ENCODE measurements around the gene INSC. TPM values are rescaled to one million over a fixed set of nuclear protein-coding genes. Genes with fewer than 3 reads are reported as not detected.

Gene INSC
- total RNA-seq, 1 experiment from 2014 or later, result not detected

- no peaks in the 10 kb centered on the region for H3K36me3 ChIP-seq (ENCODE audit: low read depth)
- H3K4me3 ChIP-seq, result no peak overlapping the region
- H3K4me1 ChIP-seq (replicated peaks; ENCODE audit: insufficient read depth), result no peaks in the 10 kb centered on the region
- intact Hi-C loops (cut with micrococcal nuclease; ENCODE audit: unreplicated experiment), result no loop called here
- ChIA-PET POLR2A (ENCODE audit: unreplicated experiment) (no interaction called here), CTCF (no interaction called here)
- H2AFZ ChIP-seq, result no peak overlapping the region
- no peak overlapping the region for H3K4me2 ChIP-seq
- DNase-seq, result no peak
- H3K27ac ChIP-seq, result no peak overlapping the region
- no peaks in the 10 kb centered on the region for H3K27me3 ChIP-seq (ENCODE audit: insufficient read depth, low read depth)
- no peaks in the 10 kb centered on the region for H3F3A ChIP-seq (ENCODE audit: insufficient read depth, low read depth)
- no peaks in the 10 kb centered on the region for H3K9me3 ChIP-seq (ENCODE audit: insufficient read depth, low read depth)
- H3K79me2 ChIP-seq (ENCODE audit: low read depth), result no peaks in the 10 kb centered on the region
- no peaks in the 10 kb centered on the region for H4K20me1 ChIP-seq (ENCODE audit: insufficient read depth)
- TF ChIP-seq CTCF (conservative IDR thresholded peaks at IDR 0.05) (no peak), EZH2 (IDR thresholded peaks at IDR 0.05; ENCODE audit: low read depth) (no peak)
- no TSS peak for BruUV-seq (replicated peaks)
- no peaks in the 10 kb centered on the region for H3K9me2 ChIP-seq (ENCODE audit: insufficient read depth)
Measured at GRCh38 chr11:15212876-15213275, 98.2 kb downstream of the INSC start.

GRCh38 chr11:15213471-15214231 lies 98.9 kb downstream of the INSC start:
- CTCF ChIA-PET, result no interaction called here
- Histone ChIP-seq H4K20me1 (ENCODE audit: insufficient read depth) (no peaks in the 10 kb centered on the region), H3K36me3 (ENCODE audit: low read depth) (no peaks in the 10 kb centered on the region), H3K27me3 (ENCODE audit: insufficient read depth, low read depth) (no peaks in the 10 kb centered on the region), H3K9me2 (ENCODE audit: insufficient read depth) (no peaks in the 10 kb centered on the region), H2AFZ (no peak overlapping the region), H3K79me2 (ENCODE audit: low read depth) (no peaks in the 10 kb centered on the region), H3K9me3 (ENCODE audit: insufficient read depth, low read depth) (no peaks in the 10 kb centered on the region), H3K4me3 (no peak overlapping the region), H3K4me2 (no peak overlapping the region), H3K27ac (no peak overlapping the region), H3K4me1 (replicated peaks; ENCODE audit: insufficient read depth) (no peaks in the 10 kb centered on the region), H3F3A (ENCODE audit: insufficient read depth, low read depth) (no peaks in the 10 kb centered on the region)
- BruUV-seq (replicated peaks), result no TSS peak
- no peak for DNase-seq
- intact Hi-C loops (cut with micrococcal nuclease; ENCODE audit: unreplicated experiment), result no loop called here
- POLR2A ChIA-PET (ENCODE audit: unreplicated experiment), result no interaction called here
- no peak for TF ChIP-seq EZH2 (IDR thresholded peaks at IDR 0.05; ENCODE audit: low read depth)
- TF ChIP-seq CTCF (conservative IDR thresholded peaks at IDR 0.05), result no peak

GRCh38 chr11:15215005-15215404 lies 100.3 kb downstream of the INSC start:
- CTCF ChIA-PET, result no interaction called here
- H3K9me3 ChIP-seq (ENCODE audit: insufficient read depth, low read depth), result no peaks in the 10 kb centered on the region

More at GRCh38 chr11:15215005-15215404, 100.3 kb downstream of the INSC start:
- Histone ChIP-seq H2AFZ (no peak overlapping the region), H3K4me2 (no peak overlapping the region), H3K27me3 (ENCODE audit: insufficient read depth, low read depth) (no peaks in the 10 kb centered on the region), H3F3A (ENCODE audit: insufficient read depth, low read depth) (no peaks in the 10 kb centered on the region), H3K36me3 (ENCODE audit: low read depth) (no peaks in the 10 kb centered on the region), H3K9me2 (ENCODE audit: insufficient read depth) (no peaks in the 10 kb centered on the region), H4K20me1 (ENCODE audit: insufficient read depth) (no peaks in the 10 kb centered on the region), H3K79me2 (ENCODE audit: low read depth) (no peaks in the 10 kb centered on the region), H3K27ac (no peak overlapping the region), H3K4me3 (no peak overlapping the region), H3K4me1 (replicated peaks; ENCODE audit: insufficient read depth) (no peaks in the 10 kb centered on the region)
- DNase-seq, result no peak
- TF ChIP-seq CTCF (conservative IDR thresholded peaks at IDR 0.05) (no peak), EZH2 (IDR thresholded peaks at IDR 0.05; ENCODE audit: low read depth) (no peak)
- intact Hi-C loops (cut with micrococcal nuclease; ENCODE audit: unreplicated experiment), result no loop called here
- POLR2A ChIA-PET (ENCODE audit: unreplicated experiment), result no interaction called here
- BruUV-seq (replicated peaks), result no TSS peak
